ENCODE data around the gene MAPK14. TPM values are rescaled to one million over a fixed set of nuclear protein-coding genes. Genes with fewer than 3 reads are reported as not detected.

MAPK14 gene
- total and polyA plus RNA-seq, 12 donors: 11.3 to 119 (median 49.3) TPM

DNA sequence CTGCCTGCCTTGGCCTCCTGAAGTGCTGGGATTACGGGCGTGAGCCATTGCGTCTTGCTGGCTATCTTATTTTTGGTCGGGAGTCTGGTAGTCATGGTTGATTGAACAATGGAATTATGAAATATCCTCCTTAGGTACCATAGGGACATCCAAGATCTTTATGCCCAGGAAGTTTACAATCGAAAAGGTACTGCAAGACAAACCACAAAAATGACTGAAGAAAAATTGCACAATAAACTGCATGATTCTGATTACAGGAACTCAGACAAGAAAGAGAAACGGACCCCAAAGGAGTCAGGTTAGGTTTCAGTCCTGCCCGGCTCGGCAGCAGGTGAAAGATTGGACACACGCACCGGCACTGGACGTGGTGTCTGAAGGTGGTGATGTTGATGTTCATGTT lies 8.4 kb upstream of the MAPK14 start:
- TF ChIP-seq, protein P1, sequence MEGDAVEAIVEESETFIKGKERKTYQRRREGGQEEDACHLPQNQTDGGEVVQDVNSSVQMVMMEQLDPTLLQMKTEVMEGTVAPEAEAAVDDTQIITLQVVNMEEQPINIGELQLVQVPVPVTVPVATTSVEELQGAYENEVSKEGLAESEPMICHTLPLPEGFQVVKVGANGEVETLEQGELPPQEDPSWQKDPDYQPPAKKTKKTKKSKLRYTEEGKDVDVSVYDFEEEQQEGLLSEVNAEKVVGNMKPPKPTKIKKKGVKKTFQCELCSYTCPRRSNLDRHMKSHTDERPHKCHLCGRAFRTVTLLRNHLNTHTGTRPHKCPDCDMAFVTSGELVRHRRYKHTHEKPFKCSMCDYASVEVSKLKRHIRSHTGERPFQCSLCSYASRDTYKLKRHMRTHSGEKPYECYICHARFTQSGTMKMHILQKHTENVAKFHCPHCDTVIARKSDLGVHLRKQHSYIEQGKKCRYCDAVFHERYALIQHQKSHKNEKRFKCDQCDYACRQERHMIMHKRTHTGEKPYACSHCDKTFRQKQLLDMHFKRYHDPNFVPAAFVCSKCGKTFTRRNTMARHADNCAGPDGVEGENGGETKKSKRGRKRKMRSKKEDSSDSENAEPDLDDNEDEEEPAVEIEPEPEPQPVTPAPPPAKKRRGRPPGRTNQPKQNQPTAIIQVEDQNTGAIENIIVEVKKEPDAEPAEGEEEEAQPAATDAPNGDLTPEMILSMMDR (IDR thresholded peaks at IDR 0.05): no peak
- TF ChIP-seq POLR2A (IDR thresholded peaks at IDR 0.05): no peak
- Histone ChIP-seq H3K27ac (no peak overlapping the region), H3K4me1 (replicated peaks in 1 of 2) (no peaks in the 10 kb centered on the region), H3K27me3 (no peaks in the 10 kb centered on the region), H3K36me3 (replicated peaks in 1 of 2) (no peaks in the 10 kb centered on the region), H3K9me3 (replicated peaks in 1 of 3) (no peaks in the 10 kb centered on the region), H3K4me3 (no peak overlapping the region)
- intact Hi-C loops (cut with DNase I): no loop called here
- DNase-seq: no peak
- WGBS, 4 donors: 78 to 90% (median 84%) methylated on average over 11 of the region's 11 CpGs

DNA sequence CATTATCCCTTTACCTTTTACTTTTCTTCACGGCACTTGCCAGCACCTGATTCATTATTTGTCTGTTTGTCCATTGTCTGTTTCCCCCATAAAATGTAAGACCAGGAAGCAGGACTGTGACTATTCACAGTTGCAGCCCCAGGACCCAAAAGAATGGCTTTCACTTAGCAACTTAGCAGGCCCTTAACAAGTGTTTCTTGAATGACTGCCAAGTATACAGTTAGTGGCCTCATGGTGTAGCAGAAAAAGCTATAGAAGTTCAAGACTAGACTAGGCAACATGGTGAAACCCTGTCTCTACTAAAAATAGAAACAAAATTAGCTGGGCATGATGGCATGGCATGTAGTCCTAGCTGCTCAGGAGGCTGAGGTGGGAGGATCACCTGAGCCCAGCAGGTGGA lies 7.5 kb upstream of the MAPK14 start:
- 0 to 59% (median 27%) methylated on average over 1 of the region's 1 CpG for WGBS, 4 donors
- Histone ChIP-seq H3K9me3 (replicated peaks in 1 of 3) (no peaks in the 10 kb centered on the region), H3K27me3 (no peaks in the 10 kb centered on the region), H3K27ac (no peak overlapping the region), H3K4me3 (no peak overlapping the region), H3K4me1 (replicated peaks in 1 of 2) (peaks cover 0 to 3% of the 10 kb centered on the region in 2 donors), H3K36me3 (replicated peaks in 1 of 2) (no peaks in the 10 kb centered on the region)
- intact Hi-C loops (cut with DNase I): loop anchor here (10.0 kb wide), 2 partner anchors 175 to 185 kb away; partner anchors contain the start of gene BRPF3 (in 1 of the 2)
- TF ChIP-seq, protein P1 (IDR thresholded peaks at IDR 0.05): no peak
- TF ChIP-seq POLR2A (IDR thresholded peaks at IDR 0.05): no peak
- DNase-seq: no peak

DNA sequence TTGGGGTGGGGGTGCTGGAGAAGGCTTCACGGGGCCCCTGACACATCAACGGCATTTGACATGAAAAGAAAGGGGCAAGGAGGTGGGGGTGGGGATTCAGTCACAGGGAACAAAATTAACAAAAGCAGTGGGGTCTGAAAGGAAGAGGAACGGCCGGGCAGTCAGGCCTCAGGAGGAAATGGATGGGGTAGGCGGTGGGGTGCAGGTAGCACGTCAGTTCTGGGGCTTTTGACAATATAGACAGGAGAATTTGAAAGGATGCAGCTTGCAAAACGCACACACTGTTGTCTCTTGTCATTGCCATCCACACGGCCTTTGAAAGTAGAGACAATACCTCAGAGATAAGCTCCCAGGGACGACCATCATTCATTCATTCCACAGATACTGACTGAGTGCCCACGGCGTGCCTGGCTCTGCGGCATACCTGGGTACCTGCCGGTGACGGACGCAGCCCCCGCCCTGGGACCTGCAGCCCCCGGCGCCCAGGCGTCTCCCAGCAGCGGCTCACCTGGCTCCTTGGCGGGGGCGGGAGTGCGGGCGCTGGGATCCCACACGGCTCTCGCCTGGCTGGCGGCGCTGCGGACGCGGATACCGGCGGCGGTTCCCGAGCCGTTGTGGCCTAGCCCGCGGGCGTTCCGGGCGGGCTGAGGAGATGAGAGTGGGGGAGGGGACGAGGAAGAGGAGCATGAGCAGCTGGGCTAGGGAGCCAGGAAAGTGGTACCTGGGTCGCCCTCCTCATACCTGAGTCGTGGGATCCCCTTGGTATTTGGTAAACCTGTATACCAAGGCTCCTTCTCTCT lies 3.4 kb upstream of the MAPK14 start, which contains the start of gene SLC26A8:
TSS of gene SLC26A8 (minus strand) at position 646 of the 800 bp plus-strand sequence. CDS start 4,934 bp downstream, outside the sequence.
- peaks cover 0 to 7% of the 10 kb centered on the region in 2 donors for H3K4me1 ChIP-seq (replicated peaks in 1 of 2)
- H3K9me3 ChIP-seq (replicated peaks in 1 of 3): no peaks in the 10 kb centered on the region
- 25 to 53% (median 29%) methylated on average over 16 to 44 of the region's 44 CpGs for WGBS, 4 donors
- H3K27ac ChIP-seq: no peak within 1 kb of the TSS
- no peak for TF ChIP-seq POLR2A (IDR thresholded peaks at IDR 0.05)
- TF ChIP-seq, protein P1 (IDR thresholded peaks at IDR 0.05): no peak
- H3K27me3 ChIP-seq: no peaks in the 10 kb centered on the region
- intact Hi-C loops (cut with DNase I): loop anchor here (10.0 kb wide), 2 partner anchors 171 to 181 kb away; partner anchors contain the start of gene BRPF3 (in 1 of the 2)
- no peak within 1 kb of the TSS for H3K4me3 ChIP-seq
- no peak for DNase-seq
- no peaks in the 10 kb centered on the region for H3K36me3 ChIP-seq (replicated peaks in 1 of 2)

DNA sequence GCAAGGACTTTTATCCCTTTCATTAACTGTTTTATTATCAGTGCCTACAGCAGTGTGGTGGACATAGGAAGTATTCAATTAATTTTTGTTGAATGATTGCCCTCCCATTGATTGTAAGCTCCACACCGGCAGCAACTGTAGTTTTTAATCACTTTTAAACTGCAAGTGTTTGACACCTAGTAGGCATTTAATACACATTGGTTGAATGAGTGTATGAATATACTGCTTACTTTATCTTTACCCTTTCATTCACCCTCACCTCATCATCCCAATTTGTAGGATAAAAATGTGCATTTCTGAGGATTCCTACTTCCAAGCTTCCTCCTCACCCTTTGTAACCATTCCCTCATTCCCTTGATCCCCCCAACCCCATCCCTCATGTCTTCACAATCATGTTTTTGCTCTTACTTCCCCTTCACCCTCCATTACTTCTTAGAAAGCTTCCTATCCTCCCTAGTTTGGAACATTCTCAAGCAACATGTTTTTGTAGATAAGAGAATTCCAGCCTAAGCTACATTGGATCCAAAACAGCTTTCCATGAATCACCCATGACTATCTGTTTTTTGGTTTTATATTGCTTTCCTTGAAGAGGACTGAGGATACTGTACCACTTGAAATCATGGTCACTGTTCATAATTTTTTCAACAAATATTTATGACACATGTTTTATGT lies 2.2 kb upstream of the MAPK14 start:
- H3K36me3 ChIP-seq (replicated peaks in 1 of 2): no peaks in the 10 kb centered on the region
- peak overlapping the region in 1 of 5 donors; percentile 4 for H3K27ac ChIP-seq
- H3K9me3 ChIP-seq (replicated peaks in 1 of 3): no peaks in the 10 kb centered on the region
- H3K4me1 ChIP-seq (replicated peaks in 1 of 2): peaks cover 0 to 17% of the 10 kb centered on the region in 2 donors
- 78 to 89% (median 82%) methylated on average over 1 of the region's 1 CpG for WGBS, 4 donors
- H3K27me3 ChIP-seq: no peaks in the 10 kb centered on the region
- TF ChIP-seq, protein P1 (IDR thresholded peaks at IDR 0.05): no peak
- no peak for TF ChIP-seq POLR2A (IDR thresholded peaks at IDR 0.05)
- DNase-seq: no peak
- intact Hi-C loops (cut with DNase I): loop anchor here (10.0 kb wide), 2 partner anchors 169 to 179 kb away; partner anchors contain the start of gene BRPF3 (in 1 of the 2)
- H3K4me3 ChIP-seq: no peak overlapping the region
